HG03045 (cell line): ENCODE measurements around the gene STX1A.
"Not testable (repeated sequence)": the region's sequence is repeated elsewhere in the genome, so short reads cannot be mapped to it uniquely, and the experiment has no call there.

Experiments used
- ATAC-seq: cut with Tn5 transposase; IDR thresholded peaks from one replicate; pipeline ENCODE4 v1.9.1; 2021; ENCODE audit warnings: mild to moderate bottlenecking, moderate library complexity; ENCODE audit not compliant: unreplicated experiment

STX1A gene

DNA sequence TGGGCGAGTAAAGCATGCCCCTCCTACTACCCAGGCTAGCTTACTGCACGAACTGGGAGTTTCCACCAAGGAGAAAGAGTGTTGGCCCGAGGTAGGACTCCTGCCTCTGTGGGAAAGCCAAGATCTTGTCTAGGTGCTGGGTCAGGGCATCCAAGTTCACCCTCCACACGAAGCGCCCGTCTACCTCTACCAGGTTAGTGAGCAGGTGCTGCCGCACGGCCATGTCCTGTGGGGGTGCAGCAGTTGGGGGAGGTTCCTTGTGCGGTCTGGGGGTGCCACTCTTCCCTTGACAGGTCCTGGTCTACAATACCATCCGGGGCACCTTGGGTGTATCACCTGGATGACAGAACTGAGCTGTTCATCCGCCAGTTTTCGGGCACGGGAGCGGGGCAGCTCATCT, 17.4 kb upstream of the STX1A start:
- no peak for ATAC-seq

DNA sequence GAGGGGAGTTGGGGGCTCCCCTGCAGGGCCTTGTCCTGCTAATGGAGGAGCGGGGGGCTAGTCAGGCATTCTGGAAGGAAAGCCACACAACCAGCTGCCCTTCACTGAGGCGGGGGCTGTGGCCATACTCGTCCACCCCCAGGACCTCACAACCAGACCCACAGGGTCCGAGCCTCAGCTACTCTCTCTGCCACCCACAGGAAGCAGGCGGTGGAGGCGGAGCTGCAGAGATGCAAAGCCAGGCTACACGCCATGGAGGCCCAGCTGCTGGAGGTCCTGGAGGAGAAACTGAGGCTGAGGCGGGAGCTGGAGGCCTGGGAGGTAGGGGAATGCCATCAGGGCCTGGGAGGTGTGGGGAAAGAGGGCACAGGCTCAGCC, 16.0 kb upstream of the STX1A start:
- ATAC-seq: no peak

DNA sequence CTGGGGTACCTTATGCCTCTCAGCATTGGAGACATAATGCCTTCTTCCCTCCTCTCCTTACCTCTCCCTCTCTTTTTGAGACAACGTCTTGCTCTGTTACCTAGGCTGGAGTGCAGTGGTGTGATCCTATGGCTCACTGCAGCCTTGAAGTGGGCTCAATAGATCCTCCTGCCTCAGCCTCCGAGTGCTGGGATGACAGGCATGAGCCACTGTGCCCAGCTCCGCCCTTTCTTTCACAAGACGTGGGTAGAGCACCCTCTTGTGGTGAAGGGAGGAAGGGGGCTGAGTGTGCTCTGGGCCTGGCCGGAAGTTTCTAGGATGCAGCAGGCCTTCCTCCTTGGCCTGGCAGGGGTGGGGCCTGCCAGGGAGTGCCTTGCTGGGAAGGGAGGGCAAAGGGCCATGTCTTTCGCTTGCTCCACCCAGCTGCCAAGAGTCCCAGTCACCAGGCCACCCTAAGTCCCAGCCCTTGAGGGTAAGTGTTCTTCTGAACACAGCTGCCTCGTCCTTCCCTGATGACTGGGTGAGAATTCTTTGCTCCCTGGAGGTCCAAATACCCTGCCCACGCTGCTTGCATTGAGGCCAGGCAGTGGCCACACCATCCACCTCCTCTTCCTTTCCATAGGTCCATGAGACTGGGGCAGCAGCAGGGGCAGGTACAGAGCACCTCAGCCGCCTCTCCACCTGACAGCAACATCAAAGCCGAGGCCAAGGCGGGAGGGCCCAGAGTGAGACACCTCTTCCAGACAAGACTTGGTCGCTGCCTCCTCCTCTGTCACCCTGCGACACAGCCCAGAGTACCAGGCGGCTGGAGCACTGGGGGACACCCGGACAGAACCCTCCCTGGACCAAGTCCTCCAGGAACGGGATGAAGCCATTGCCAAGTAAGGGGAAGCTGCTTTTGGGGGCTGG, 15.4 kb upstream of the STX1A start:
- peak; percentile 41 for ATAC-seq

DNA sequence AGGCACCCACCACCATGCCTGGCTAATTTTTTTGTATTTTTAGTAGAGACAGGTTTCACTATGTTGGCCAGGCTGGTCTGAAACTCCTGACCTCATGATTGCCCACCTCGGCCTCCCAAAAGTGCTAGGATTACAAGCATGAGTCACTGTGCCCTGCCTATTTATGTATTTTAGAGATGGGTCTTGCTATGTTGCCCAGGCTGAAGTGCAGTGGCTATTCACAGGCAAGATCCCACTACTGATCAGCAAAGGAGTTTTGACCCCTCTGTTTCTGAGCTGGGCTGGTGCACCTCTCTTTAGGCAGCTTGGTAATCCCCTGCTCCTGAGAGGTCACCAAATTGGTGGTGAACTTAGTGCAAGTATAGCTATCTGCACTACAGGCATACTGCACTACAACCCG, 12.9 kb upstream of the STX1A start:
- no peak for ATAC-seq

DNA sequence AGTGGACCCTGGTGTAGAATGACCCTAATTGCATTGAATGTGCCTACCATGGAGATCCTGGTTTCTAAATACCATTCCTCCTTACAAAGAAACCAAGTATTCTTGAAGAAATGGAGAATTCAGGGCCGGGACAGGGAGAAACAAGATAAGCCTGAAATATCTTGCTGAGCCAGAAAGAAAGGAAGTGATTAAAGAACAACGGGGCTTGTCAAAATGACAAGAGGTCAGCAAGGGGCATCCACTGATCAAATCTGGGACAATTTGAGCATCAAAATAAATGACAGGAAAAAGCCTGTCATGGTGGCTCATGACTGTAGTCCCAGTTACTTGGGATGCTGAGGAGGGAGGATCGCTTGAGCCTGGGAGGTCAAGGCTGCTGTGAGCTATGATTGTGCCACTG, 11.0 kb upstream of the STX1A start:
- ATAC-seq: no peak

DNA sequence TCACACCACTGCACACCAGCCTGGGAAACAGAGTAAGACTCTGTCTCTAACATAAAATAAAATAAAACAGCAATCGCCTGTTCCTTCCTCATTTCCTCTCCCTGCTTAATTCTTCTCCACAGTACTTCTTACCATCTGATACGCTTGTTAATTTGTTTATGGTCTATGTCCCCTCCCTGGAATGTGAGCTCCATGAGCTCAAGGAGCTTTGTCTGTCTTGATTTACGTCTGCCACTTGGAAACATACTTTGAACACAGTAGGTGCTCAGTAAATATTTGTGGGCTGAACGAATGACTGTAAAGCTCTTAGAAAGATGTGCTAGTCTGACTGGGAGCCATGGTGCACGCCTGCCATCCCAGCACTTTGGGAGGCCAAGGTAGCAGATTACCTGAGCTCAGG, 9.1 kb upstream of the STX1A start:
- no peak for ATAC-seq

DNA sequence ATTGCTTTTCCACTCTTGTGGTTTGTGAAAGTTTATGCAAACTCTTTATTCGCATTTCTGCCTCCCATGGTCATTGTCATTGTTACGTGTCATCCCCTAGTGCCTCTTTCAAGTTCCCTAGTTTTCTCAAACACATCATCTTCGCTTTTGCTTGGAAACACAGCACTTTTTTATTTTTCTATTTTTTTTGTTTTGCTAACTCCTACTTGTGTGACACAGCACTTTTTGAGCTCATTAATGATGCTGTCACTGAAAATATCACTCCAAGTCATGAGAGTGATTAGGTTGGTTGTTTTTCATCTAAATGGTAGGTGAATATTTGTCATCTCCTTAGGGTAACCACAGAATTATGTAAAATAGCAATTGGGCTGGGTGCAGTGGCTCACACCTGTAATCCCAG, 8.5 kb upstream of the STX1A start:
- no peak for ATAC-seq

DNA sequence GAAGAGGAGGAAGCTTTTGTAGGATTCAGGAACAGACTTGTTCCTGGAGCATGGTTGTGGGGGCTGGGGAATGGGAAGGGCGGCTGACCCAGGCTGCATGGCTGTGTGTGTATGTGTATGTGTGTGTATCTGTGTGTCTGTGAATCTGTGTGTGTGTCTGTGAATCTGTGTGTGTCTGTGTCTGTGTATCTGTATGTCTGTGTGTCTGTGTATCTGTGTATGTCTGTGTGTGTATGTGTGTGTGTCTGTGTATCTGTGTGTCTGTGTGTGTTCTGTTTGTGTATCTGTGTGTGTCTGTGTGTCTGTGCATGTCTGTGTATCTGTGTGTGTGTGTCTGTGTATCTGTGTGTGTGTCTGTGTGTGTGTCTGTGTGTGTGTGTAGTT, 6.6 kb upstream of the STX1A start:
- peak; percentile 24 for ATAC-seq

DNA sequence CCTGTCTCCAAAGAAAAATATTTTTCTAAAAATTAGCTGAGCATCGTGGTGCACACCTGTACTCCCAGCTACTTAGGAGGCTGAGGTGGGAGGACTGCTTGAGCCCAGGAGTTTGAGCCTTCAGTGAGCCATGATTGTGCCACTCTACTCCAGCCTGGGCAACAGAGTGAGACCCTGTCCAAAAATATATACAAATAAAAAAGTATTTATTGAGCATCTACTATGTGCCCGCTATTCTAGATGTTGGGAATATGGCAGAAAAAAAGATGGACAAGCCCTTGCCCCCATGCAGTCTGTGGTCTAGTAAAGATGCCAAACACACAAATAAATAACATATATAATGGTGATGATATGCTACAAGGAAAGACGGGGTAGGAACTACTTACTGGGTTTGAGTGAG, 4.3 kb upstream of the STX1A start:
- no peak for ATAC-seq

DNA sequence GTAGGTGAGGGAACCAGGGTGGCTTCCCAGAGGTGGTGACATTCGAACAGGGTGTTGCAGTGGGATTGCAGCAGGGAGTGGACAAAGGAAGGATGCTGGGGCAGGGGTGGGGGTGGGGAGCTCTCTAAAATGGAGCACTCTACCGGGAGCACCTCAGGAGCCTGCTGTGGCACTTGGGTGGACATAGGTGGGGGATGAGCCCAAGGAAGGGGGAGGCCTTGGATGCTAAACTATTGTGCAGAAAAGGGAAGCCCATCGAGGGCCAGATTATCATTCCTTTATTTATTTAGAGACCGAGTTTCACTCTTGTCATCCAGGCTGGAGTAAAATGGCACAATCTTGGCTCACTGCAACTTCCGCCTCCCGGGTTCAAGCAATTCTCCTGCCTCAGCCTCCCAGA, 3.3 kb upstream of the STX1A start:
- no peak for ATAC-seq

DNA sequence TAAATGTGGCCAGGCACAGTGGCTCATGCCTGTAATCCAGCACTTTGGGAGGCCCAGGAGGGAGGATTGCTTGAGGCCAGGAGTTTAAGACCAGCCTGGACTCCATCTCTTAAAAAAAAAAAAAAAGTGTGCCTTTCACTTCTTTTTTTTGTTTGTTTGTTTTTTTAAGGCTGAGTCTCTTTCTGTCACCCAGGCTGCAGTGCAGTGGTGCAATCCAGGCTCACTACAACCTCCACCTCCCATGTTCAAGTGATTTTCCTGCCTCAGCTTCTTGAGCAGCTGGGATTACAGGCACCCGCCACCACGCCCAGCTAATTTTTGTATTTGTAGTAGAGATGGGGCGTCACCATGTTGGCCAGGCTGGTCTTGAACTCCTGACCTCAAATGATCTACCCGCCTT, 2.7 kb upstream of the STX1A start:
- not testable (repeated sequence) for ATAC-seq

DNA sequence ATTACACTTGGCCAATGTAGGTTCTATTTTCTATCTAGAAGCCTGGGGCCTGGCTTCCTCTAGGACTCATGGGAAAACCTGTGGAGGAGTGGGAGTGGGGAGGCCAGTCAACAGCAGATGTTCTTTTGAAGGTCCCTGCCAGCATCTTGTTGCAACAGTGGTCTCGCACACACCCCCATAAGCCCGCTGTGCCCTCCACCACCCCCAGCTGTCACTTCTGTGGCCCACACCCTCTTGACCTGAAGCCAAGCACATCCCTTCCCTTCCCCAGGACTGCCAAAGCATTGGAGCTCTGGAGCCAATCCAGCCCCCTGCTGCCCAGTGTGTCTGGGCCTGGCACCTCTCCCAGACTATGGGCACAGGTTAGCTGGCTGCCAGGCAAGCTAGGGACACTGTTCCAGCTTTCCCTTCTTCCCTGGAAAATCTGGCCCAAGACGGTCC, 1.9 kb upstream of the STX1A start:
- ATAC-seq: no peak

DNA sequence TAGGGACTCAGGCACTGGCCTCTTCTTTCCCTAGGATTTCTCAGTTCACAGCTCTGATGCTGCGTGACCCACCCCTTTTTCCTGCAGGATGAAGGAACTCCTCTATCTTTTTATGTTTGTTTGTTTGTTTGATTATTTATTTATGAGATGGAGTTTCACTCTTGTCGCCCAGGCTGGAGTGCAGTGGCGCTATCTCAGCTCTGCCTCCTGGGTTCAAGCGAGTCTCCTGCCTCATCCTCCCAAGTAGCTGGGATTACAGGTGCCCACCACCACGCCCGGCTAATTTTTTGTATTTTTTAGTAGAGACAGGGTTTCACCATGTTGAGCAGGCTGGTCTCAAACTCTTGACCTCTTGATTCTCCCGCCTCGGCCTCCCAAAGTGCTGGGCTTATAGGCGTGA, 974 bp upstream of the STX1A start:
- not testable (repeated sequence) for ATAC-seq

DNA sequence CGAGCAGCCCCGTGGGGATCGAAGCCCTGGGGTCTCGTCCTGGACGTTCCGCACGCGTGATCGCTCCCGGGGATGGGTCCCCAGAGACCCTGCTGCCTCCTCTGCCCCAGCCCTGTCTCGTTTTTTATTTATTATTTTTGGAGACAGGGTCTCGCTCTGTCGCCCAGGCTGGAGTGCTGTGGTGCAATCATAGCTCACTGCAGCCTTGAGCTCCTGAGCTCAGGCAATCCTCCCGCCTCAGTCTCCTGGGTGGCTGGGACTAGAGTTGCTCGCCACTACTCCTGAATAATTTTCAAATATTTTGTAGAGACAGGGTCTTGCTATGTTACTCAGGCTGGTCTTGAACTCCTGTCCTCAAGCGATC, 319 bp upstream of the STX1A start:
- ATAC-seq: no peak

DNA sequence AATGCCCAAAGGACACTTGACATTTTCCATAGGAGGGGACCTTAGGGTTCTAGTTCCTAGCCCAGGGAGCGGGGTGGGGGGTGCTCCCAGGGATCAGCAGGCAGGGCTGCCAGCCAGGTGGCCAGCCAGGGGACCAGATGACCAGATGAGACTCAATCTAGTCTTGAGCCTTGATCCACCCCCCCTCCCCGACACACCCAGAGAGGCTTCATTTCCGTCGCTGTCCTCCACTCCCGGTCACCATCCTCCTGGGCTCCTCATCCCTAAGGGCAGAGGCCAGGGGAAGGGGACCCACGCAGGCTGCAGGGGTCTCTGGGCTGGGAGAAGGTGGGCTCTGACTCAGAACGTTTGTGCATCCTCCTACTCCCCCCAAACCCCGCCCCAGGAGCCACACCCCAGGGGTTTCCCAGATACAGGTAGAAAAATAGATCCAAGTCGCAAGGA, 1.0 kb downstream of the STX1A start:
- ATAC-seq: no peak

DNA sequence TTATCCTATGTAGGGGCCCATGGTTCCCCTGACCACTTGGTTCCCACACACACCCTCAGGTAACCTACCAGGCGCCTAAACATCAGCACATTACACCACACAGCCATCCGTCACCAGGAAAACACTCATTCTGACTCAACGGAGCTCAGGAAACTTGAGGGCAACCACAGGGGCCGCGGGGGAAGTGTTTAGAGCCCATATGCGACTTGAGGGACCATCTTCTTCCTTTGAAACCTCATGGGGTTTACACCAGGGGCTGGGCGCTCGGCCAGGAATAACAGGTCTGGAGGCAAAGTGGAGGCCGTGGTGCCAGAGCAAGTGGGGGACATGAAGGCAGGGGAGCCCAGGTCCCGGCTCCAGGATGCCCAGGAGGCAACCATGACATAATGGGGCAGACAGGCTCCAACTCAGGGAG, 1.5 kb downstream of the STX1A start:
- no peak for ATAC-seq

DNA sequence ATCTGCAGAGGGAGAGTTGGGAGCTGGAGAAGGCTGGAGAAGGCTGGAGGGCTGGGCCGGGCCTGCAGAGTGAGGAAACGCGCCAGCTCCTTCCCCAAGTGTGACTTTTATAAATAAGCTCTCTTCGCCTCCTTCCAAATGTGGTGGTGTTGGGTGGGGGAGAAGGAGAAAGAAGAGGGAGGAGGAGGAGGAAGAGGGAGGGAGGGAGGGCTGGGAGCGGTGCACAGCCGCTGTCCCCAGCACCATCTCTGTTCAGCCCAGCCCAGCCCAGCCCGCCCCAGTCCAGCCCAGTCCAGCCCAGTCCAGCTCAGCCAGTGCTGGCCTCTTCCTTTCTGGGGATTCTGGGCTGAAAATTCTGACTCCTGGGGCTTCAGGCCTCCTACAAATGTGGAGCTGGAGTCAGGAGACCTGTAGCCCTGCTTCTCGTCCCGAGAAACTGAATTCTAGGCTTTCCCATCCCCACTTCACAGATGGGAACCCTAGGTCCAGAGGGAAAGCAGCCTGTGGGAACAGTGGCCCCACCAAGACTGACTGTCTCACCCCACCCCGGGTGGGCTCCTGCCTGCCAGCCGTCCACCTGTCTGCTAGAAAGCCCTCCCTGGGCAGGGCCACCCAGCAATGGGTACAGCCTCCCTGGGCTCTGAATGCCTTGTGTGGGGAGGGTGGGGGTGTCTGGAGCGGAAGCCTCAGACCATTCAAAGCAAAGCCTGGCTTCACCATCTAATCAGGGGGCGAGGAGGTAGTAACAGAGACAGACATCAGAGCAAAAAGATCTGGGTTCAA, 2.3 kb downstream of the STX1A start:
- ATAC-seq: no peak

DNA sequence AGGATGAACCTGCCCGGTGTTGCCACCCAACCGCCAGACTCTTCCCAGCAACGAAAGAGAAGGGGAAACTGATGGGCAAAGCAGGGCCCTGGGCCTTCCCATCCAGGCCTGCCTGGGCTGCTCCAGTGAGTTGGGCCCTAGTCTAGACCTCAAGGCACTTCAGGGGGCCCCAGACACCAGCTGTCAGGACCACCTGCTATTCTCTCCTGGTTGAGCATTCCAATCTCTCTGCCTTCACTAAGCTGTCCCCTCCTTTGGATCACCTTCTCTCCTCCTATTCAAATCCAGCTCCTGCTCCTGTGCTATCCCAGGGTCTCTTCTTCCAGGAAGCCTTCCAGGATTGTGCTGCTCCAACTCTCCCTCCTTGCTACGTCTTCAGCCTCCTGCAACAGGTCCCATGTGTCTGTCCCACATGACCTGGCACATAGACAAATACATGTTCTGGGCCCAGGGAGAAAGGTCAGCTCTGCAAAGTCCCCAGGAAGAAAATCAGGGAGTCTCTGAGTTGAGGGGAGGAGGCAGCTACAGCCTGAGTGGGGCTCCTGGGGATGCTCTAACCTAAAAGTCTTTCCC, 3.1 kb downstream of the STX1A start:
- ATAC-seq: no peak

DNA sequence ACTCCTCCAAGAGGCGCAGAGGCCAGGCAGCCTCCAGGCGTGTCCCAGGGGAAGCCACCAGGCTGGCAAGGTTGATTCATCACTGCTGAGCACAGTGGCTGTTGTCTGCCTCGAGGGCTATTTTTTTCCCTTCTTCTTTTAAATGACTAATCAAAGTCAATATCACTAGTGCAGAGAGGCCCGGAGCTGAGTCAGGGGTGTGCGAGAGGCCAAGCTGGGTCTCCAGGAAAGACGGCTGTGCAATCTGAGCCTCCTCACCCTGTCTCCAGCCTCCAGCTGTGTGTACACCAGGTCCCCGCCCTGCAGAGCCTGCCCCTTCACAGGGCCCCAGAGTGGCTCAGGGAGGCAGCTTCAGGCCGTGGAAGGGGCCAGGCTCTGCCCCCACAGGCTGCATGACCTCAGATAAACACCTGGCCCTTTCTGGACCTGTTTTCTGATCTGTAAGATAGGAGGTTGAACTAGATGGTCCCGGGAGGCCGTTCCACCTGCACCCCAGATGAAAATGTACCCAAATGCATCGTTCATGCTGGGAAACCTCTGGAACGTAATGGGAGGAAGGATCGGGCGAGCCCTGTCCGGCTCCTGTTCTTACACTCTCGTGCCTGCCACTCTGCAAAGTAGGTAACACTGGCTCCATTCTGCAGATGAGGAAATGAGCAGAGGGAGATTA, 3.7 kb downstream of the STX1A start:
- no peak for ATAC-seq

DNA sequence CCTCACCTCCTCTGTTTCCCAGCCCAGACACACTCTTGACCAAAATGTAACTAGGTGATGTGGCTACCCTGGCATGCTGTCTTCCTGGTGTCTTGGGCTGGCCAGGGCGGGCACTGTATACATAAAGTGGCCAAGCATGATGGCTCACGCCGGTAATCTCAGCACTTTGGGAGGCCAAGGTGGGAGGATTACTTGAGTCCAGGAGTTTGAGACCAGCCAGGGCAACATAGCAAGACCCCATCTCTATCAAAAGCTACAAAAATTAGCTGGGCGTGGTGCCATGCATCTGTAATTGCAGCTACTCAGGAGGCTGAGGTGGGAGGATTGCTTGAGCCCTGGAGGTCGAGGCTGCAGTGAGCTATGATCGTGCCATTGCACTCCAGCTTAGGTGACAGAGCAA, 6.2 kb downstream of the STX1A start:
- ATAC-seq: not testable (repeated sequence)

DNA sequence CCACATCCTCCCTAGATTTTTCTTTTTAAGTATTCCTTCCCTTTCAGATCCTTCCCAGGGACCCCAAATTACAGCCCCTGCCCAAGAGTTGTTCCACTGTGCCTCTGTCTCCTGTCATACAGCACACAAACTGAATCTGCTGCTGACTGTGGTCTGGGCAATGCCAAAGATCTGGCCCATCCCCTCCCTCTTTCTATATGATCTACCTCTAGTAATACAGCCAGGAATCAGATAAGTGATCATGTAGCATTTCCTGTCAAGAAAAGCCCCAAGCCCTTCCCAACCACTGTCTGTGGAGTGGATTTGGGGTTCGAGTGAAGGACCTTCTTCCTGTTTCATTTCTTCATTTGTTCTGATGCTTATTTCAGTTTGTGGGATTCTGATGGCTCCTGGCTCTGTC, 6.7 kb downstream of the STX1A start:
- ATAC-seq: no peak
